HFFc6 (cell line): ENCODE measurements around the gene DOCK11. TPM values are rescaled to one million over a fixed set of nuclear protein-coding genes. Genes with fewer than 3 reads are reported as not detected.

Experiments used
- DNase-seq: peaks from one replicate; pipeline ENCODE4 v3.0.0-alpha.2; 2018
- H3K27ac Mint-ChIP-seq: 2 replicates; pipeline ENCODE4 v1.8.0; 2020; ENCODE audit warnings: mild to moderate bottlenecking, mixed read lengths
- H3K27me3 Mint-ChIP-seq: 2 replicates; pipeline ENCODE4 v1.8.0; 2021; ENCODE audit warnings: mild to moderate bottlenecking, moderate library complexity, mixed read lengths; ENCODE audit not compliant: insufficient read depth
- H3K36me3 Mint-ChIP-seq: 2 replicates; pipeline ENCODE4 v1.8.0; 2021; ENCODE audit warnings: low read depth, mixed read lengths
- H3K4me1 Mint-ChIP-seq: 2 replicates; pipeline ENCODE4 v1.8.0; 2020; ENCODE audit warnings: low read depth, mixed read lengths
- H3K4me3 Mint-ChIP-seq: 2 replicates; pipeline ENCODE4 v1.8.0; 2020; ENCODE audit warnings: mild to moderate bottlenecking, moderate library complexity, mixed read lengths
- H3K9me3 Mint-ChIP-seq: 2 replicates; pipeline ENCODE4 v1.8.0; 2020; ENCODE audit warnings: mild to moderate bottlenecking, mixed read lengths
- CTCF ChIP-seq: fragments of 200-600 bp; sonication (generic); IDR thresholded peaks from 2 replicates; pipeline ENCODE4 v1.5.0; 2021; ENCODE audit warnings: antibody characterized with exemption, mild to moderate bottlenecking
- total RNA-seq, 6 experiments: library from RNA; stranded (reverse); fragmentation: NEBNext Ultra II Directional; extraction: Animal tissue kit (Norgen Biotek cat#: 25700); gene quantifications; 2 replicates in 1 of 6; 3 replicates in 5 of 6; pipeline ENCODE4 v1.2.3, GENCODE V29; 2021

Gene DOCK11
- total RNA-seq, 6 experiments from 2014 or later = 16.2 to 18.2 (median 17.7) TPM

- H3K36me3 Mint-ChIP-seq = no peaks in the 10 kb centered on the region
- H3K27ac Mint-ChIP-seq = no peak overlapping the region
- no peak for TF ChIP-seq CTCF
- H3K27me3 Mint-ChIP-seq = peaks cover 2% of the 10 kb centered on the region; the same call in 1 of the 2 replicates
- DNase-seq = no peak
- no peaks in the 10 kb centered on the region for H3K9me3 Mint-ChIP-seq
- H3K4me3 Mint-ChIP-seq = no peak overlapping the region
- H3K4me1 Mint-ChIP-seq = peaks cover 39% of the 10 kb centered on the region
Observed at GRCh38 chrX:118723376-118723775, 227.8 kb downstream of the DOCK11 start.

- peaks cover 48% of the 10 kb centered on the region for H3K4me1 Mint-ChIP-seq
- no peak overlapping the region for H3K27ac Mint-ChIP-seq
- no peaks in the 10 kb centered on the region for H3K9me3 Mint-ChIP-seq
- no peak for TF ChIP-seq CTCF
- H3K36me3 Mint-ChIP-seq = no peaks in the 10 kb centered on the region
- H3K27me3 Mint-ChIP-seq = peaks cover 2% of the 10 kb centered on the region
- no peak overlapping the region for H3K4me3 Mint-ChIP-seq
- no peak for DNase-seq
Observed at GRCh38 chrX:118724365-118724764, 228.8 kb downstream of the DOCK11 start.

GRCh38 chrX:118724775-118725174 is 229.2 kb downstream of the DOCK11 start:
- H3K36me3 Mint-ChIP-seq = no peaks in the 10 kb centered on the region
- DNase-seq = no peak

GRCh38 chrX:118726396-118726795 is 230.8 kb downstream of the DOCK11 start:
- H3K36me3 Mint-ChIP-seq = no peaks in the 10 kb centered on the region
- H3K9me3 Mint-ChIP-seq = no peaks in the 10 kb centered on the region
- H3K4me3 Mint-ChIP-seq = peak overlapping the region; percentile 79
- H3K27ac Mint-ChIP-seq = peak overlapping the region; percentile 75
- H3K4me1 Mint-ChIP-seq = peaks cover 67% of the 10 kb centered on the region
- no peak for TF ChIP-seq CTCF
- no peak for DNase-seq
- peaks cover 3% of the 10 kb centered on the region for H3K27me3 Mint-ChIP-seq

More at GRCh38 chrX:118724775-118725174, 229.2 kb downstream of the DOCK11 start:
- peaks cover 2% of the 10 kb centered on the region for H3K27me3 Mint-ChIP-seq
- no peaks in the 10 kb centered on the region for H3K9me3 Mint-ChIP-seq
- H3K4me3 Mint-ChIP-seq = peak overlapping the region; percentile 67; the same call in 1 of the 2 replicates
- peaks cover 53% of the 10 kb centered on the region for H3K4me1 Mint-ChIP-seq
- H3K27ac Mint-ChIP-seq = no peak overlapping the region
- TF ChIP-seq CTCF = no peak

- no peaks in the 10 kb centered on the region for H3K9me3 Mint-ChIP-seq
- peaks cover 67% of the 10 kb centered on the region for H3K4me1 Mint-ChIP-seq
Observed at GRCh38 chrX:118726887-118727685, 231.5 kb downstream of the DOCK11 start, which contains the start of gene IL13RA1. IL13RA1 (plus strand) TSS chrX:118727606; CDS start chrX:118727639, 33 bp downstream.

More at GRCh38 chrX:118726887-118727685, 231.5 kb downstream of the DOCK11 start, which contains the start of gene IL13RA1:
- DNase-seq = peak; percentile 62
- peak within 1 kb of the TSS; percentile 90 for H3K4me3 Mint-ChIP-seq
- H3K27ac Mint-ChIP-seq = peak within 1 kb of the TSS; percentile 86
- H3K36me3 Mint-ChIP-seq = no peaks in the 10 kb centered on the region
- peaks cover 3% of the 10 kb centered on the region for H3K27me3 Mint-ChIP-seq
- TF ChIP-seq CTCF = 0 out of 2 replicates have a peak, but pooled peaks have one; percentile 8
